ENCODE measurements around the gene PPT1.

PPT1 gene

DNA sequence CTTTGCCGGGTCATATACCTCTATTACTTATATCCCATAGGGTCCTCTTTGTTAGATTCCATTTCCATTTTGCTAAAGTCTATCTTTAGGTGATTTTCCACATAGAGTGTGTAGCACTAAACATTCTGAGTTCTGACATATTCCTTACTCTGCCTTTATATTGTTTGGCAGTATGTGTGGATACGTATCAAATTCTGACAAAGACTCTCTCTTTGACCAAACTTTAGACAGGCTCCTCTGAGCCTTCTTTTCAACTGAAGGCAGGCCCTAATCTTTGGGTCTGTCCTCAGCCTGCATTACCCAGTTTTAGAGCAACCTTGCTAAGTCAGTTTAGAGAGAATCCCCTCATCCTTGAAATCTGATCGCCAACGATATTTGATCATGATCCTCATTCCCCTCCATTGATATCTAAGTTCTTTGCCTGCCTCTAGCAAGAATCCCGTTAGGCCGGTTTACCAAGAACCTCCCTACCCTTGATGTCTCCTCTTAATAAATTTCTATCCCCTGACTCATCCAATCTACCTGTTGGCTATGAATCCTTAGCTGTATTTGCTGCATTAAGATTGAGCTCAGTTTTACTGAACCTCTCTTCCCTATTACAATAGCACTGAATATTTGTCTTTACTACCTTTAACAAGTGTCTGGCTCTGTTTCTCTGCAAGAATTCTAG lies 10.4 kb upstream of the PPT1 start:
- Histone ChIP-seq H3K27me3 (ENCODE audit: insufficient read depth, low read length, poor library complexity) (no peaks in the 10 kb centered on the region), H3K4me3 (ENCODE audit: low read depth in 1 of 2, low read length in 2 of 2) (no peak overlapping the region), H3K27ac (ENCODE audit: low read length) (no peak overlapping the region), H3K9me3 (ENCODE audit: insufficient read depth, low read length, severe bottlenecking) (peaks cover 7% of the 10 kb centered on the region), H3K79me2 (ENCODE audit: insufficient read depth, low read length) (no peaks in the 10 kb centered on the region), H3K4me1 (ENCODE audit: insufficient read depth, low read length) (no peaks in the 10 kb centered on the region), H3K4me2 (ENCODE audit: insufficient read depth, low read length) (no peak overlapping the region), H2AFZ (ENCODE audit: low read depth, low read length) (no peak overlapping the region), H3K36me3 (ENCODE audit: insufficient read depth, low read length) (no peaks in the 10 kb centered on the region), H3K9ac (ENCODE audit: low read depth, low read length) (no peak overlapping the region), H4K20me1 (ENCODE audit: insufficient read depth, low read length) (no peaks in the 10 kb centered on the region)
- no peak for TF ChIP-seq EZH2 (IDR thresholded peaks at IDR 0.05; ENCODE audit: borderline replicate concordance, low read depth, low read length, severe bottlenecking)
- TF ChIP-seq, protein P1, sequence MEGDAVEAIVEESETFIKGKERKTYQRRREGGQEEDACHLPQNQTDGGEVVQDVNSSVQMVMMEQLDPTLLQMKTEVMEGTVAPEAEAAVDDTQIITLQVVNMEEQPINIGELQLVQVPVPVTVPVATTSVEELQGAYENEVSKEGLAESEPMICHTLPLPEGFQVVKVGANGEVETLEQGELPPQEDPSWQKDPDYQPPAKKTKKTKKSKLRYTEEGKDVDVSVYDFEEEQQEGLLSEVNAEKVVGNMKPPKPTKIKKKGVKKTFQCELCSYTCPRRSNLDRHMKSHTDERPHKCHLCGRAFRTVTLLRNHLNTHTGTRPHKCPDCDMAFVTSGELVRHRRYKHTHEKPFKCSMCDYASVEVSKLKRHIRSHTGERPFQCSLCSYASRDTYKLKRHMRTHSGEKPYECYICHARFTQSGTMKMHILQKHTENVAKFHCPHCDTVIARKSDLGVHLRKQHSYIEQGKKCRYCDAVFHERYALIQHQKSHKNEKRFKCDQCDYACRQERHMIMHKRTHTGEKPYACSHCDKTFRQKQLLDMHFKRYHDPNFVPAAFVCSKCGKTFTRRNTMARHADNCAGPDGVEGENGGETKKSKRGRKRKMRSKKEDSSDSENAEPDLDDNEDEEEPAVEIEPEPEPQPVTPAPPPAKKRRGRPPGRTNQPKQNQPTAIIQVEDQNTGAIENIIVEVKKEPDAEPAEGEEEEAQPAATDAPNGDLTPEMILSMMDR (IDR thresholded peaks at IDR 0.05; ENCODE audit: borderline replicate concordance, extremely low read depth, low read length, poor library complexity, severe bottlenecking) = no peak
- ATAC-seq (ENCODE audit: insufficient read depth, low read depth) = no peak
- no peak for DNase-seq

DNA sequence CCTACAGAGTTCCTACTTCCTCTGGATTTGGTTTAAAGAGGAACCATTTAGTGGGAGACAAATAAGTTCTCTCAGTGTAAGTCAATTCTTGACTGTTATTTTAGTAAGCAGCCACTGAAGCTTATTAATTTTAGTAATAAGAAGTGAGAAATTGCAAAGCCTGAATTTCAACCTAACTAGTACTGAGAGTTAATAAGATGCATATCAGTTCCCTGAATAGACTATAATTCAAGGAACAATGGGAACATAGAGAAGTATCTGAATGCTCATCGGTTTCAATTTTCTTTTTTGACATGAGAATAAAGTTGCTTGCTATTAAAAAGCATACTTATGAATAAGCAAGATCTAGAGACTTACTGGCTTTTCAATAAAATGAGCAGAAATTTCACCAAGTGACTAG lies 8.0 kb upstream of the PPT1 start:
- no peaks in the 10 kb centered on the region for H3K36me3 ChIP-seq (ENCODE audit: insufficient read depth, low read length)

DNA sequence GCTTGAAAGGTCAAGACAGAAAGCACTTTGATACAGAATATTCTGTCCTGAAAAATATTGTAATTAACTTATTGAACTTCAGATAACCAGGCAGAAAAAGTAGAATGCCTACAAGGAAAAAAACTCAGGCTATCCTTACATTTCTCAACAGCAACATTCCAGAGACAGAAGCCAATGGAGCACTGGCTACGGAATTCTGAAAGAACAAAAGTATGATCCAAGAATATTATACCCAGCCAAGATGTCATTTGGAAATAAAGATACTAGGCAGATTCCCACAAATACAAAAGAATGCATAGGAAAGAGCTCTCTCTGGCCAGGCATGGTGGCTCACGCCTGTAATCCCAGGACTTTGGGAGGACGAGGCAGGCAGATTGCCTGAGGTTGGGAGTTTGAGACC lies 5.8 kb upstream of the PPT1 start:
- no peaks in the 10 kb centered on the region for H3K27me3 ChIP-seq (ENCODE audit: insufficient read depth, low read length, poor library complexity)
- no peak overlapping the region for H3K4me2 ChIP-seq (ENCODE audit: insufficient read depth, low read length)
- TF ChIP-seq, protein P1 (IDR thresholded peaks at IDR 0.05; ENCODE audit: borderline replicate concordance, extremely low read depth, low read length, poor library complexity, severe bottlenecking) = no peak
- no peak for TF ChIP-seq EZH2 (IDR thresholded peaks at IDR 0.05; ENCODE audit: borderline replicate concordance, low read depth, low read length, severe bottlenecking)
- no peaks in the 10 kb centered on the region for H3K79me2 ChIP-seq (ENCODE audit: insufficient read depth, low read length)
- no peak overlapping the region for H2AFZ ChIP-seq (ENCODE audit: low read depth, low read length)
- no peak overlapping the region for H3K4me3 ChIP-seq (ENCODE audit: low read depth in 1 of 2, low read length in 2 of 2)
- ATAC-seq (ENCODE audit: insufficient read depth, low read depth) (no peak), DNase-seq (no peak)
- H3K27ac ChIP-seq (ENCODE audit: low read length) = no peak overlapping the region
- no peaks in the 10 kb centered on the region for H3K36me3 ChIP-seq (ENCODE audit: insufficient read depth, low read length)
- H3K9ac ChIP-seq (ENCODE audit: low read depth, low read length) = no peak overlapping the region
- H3K9me3 ChIP-seq (ENCODE audit: insufficient read depth, low read length, severe bottlenecking) = peaks cover 2% of the 10 kb centered on the region
- no peaks in the 10 kb centered on the region for H3K4me1 ChIP-seq (ENCODE audit: insufficient read depth, low read length)
- H4K20me1 ChIP-seq (ENCODE audit: insufficient read depth, low read length) = no peaks in the 10 kb centered on the region

More for the DNA sequence above, 8.0 kb upstream of the PPT1 start:
- Histone ChIP-seq H4K20me1 (ENCODE audit: insufficient read depth, low read length) (no peaks in the 10 kb centered on the region), H3K4me3 (ENCODE audit: low read depth in 1 of 2, low read length in 2 of 2) (no peak overlapping the region), H3K9me3 (ENCODE audit: insufficient read depth, low read length, severe bottlenecking) (peaks cover 2% of the 10 kb centered on the region), H3K27me3 (ENCODE audit: insufficient read depth, low read length, poor library complexity) (no peaks in the 10 kb centered on the region), H3K4me2 (ENCODE audit: insufficient read depth, low read length) (no peak overlapping the region), H3K9ac (ENCODE audit: low read depth, low read length) (no peak overlapping the region), H3K79me2 (ENCODE audit: insufficient read depth, low read length) (no peaks in the 10 kb centered on the region), H3K4me1 (ENCODE audit: insufficient read depth, low read length) (no peaks in the 10 kb centered on the region), H2AFZ (ENCODE audit: low read depth, low read length) (no peak overlapping the region), H3K27ac (ENCODE audit: low read length) (no peak overlapping the region)
- DNase-seq (no peak), ATAC-seq (ENCODE audit: insufficient read depth, low read depth) (no peak)
- TF ChIP-seq EZH2 (IDR thresholded peaks at IDR 0.05; ENCODE audit: borderline replicate concordance, low read depth, low read length, severe bottlenecking) = no peak
- TF ChIP-seq, protein P1 (IDR thresholded peaks at IDR 0.05; ENCODE audit: borderline replicate concordance, extremely low read depth, low read length, poor library complexity, severe bottlenecking) = no peak
